Natural killer cell treated with Interleukin-12 subunit alpha and Interleukin-12 subunit beta and Interleukin-15 and Interleukin-18, amount 100 ng/mL, for 72 hours (primary cell): ENCODE data around the gene TMEM87A. TPM values are rescaled to one million over a fixed set of nuclear protein-coding genes. Genes with fewer than 3 reads are reported as not detected.

Experiments used
- ATAC-seq, 2 donors: fragments of 150-1000 bp; cut with Tn5 transposase in 1 of 2; sonication (Bioruptor Pico), chemical (Tn5 transposase) in 1 of 2; 2 replicates each; pipeline ENCODE4 v1.10.0; 2021
- DNase-seq: peaks from one replicate; pipeline ENCODE4 v3.0.0; 2022; ENCODE audit warnings: low spot score
- H3K27ac Mint-ChIP-seq, 2 donors: 1 replicate in 1 of 2; 2 replicates in 1 of 2; pipeline ENCODE4 v1.8.0; 2022; ENCODE audit warnings: mixed read lengths in 2 of 2, mild to moderate bottlenecking in 1 of 2, moderate library complexity in 1 of 2
- H3K27me3 Mint-ChIP-seq, 2 donors: 1 replicate in 1 of 2; 2 replicates in 1 of 2; pipeline ENCODE4 v1.8.0; 2022; ENCODE audit warnings: mixed read lengths in 2 of 2
- H3K36me3 Mint-ChIP-seq: one replicate; pipeline ENCODE4 v1.8.0; 2022; ENCODE audit warnings: mixed read lengths
- H3K4me1 Mint-ChIP-seq, 2 donors: 1 replicate in 1 of 2; 2 replicates in 1 of 2; pipeline ENCODE4 v1.8.0; 2022; ENCODE audit warnings: low read depth in 2 of 2, mixed read lengths in 2 of 2, mild to moderate bottlenecking in 1 of 2
- H3K4me3 Mint-ChIP-seq: one replicate; pipeline ENCODE4 v1.8.0; 2022; ENCODE audit warnings: mixed read lengths
- H3K9me3 Mint-ChIP-seq: 2 replicates; pipeline ENCODE4 v1.8.0; 2022; ENCODE audit warnings: mixed read lengths
- total RNA-seq, 2 donors: library from RNA; stranded (reverse); gene quantifications; one replicate each; pipeline ENCODE4 v1.2.3, GENCODE V29; 2022

TMEM87A gene
- total RNA-seq, 2 donors from 2014 or later = 53.0 to 59.4 TPM

- H3K36me3 Mint-ChIP-seq = no peaks in the 10 kb centered on the region
- DNase-seq (no peak), ATAC-seq (no peak)
- H3K27ac Mint-ChIP-seq = no peak overlapping the region
- H3K27me3 Mint-ChIP-seq = no peaks in the 10 kb centered on the region
- no peaks in the 10 kb centered on the region for H3K9me3 Mint-ChIP-seq
- H3K4me1 Mint-ChIP-seq = no peaks in the 10 kb centered on the region
- no peak overlapping the region for H3K4me3 Mint-ChIP-seq
Measured at GRCh38 chr15:42283671-42284070, 10.4 kb upstream of the TMEM87A start.

- Mint-ChIP-seq H3K4me1 (no peaks in the 10 kb centered on the region), H3K4me3 (no peak overlapping the region), H3K27me3 (no peaks in the 10 kb centered on the region), H3K36me3 (no peaks in the 10 kb centered on the region), H3K9me3 (no peaks in the 10 kb centered on the region), H3K27ac (no peak overlapping the region)
- no peak for DNase-seq
- no peak for ATAC-seq
Measured at GRCh38 chr15:42282926-42283325, 9.7 kb upstream of the TMEM87A start.

- H3K27me3 Mint-ChIP-seq = no peaks in the 10 kb centered on the region
- H3K36me3 Mint-ChIP-seq = no peaks in the 10 kb centered on the region
- no peaks in the 10 kb centered on the region for H3K4me1 Mint-ChIP-seq
- H3K4me3 Mint-ChIP-seq = no peak overlapping the region
- no peaks in the 10 kb centered on the region for H3K9me3 Mint-ChIP-seq
- H3K27ac Mint-ChIP-seq = no peak overlapping the region
- DNase-seq = no peak
- no peak for ATAC-seq
Measured at GRCh38 chr15:42282344-42282743, 9.1 kb upstream of the TMEM87A start.

GRCh38 chr15:42279234-42279723 lies 6.0 kb upstream of the TMEM87A start:
- ATAC-seq (peak; percentile 80 to 87), DNase-seq (no peak)
- no peaks in the 10 kb centered on the region for H3K27me3 Mint-ChIP-seq
- no peaks in the 10 kb centered on the region for H3K9me3 Mint-ChIP-seq
- no peak overlapping the region for H3K4me3 Mint-ChIP-seq
- peaks cover 11 to 16% of the 10 kb centered on the region in 2 donors for H3K4me1 Mint-ChIP-seq
- H3K36me3 Mint-ChIP-seq = no peaks in the 10 kb centered on the region
- peak overlapping the region in 1 of 2 donors; percentile 23 for H3K27ac Mint-ChIP-seq

GRCh38 chr15:42276762-42277161 lies 3.5 kb upstream of the TMEM87A start:
- H3K4me1 Mint-ChIP-seq = peaks cover 27 to 32% of the 10 kb centered on the region in 2 donors
- H3K27me3 Mint-ChIP-seq = no peaks in the 10 kb centered on the region
- no peak overlapping the region for H3K4me3 Mint-ChIP-seq
- H3K27ac Mint-ChIP-seq = peak overlapping the region in 1 of 2 donors; percentile 100
- H3K9me3 Mint-ChIP-seq = no peaks in the 10 kb centered on the region
- DNase-seq = no peak
- no peaks in the 10 kb centered on the region for H3K36me3 Mint-ChIP-seq
- ATAC-seq = no peak

- Mint-ChIP-seq H3K4me1 (peaks cover 32 to 37% of the 10 kb centered on the region in 2 donors), H3K4me3 (peak overlapping the region; percentile 99), H3K27ac (peak overlapping the region; percentile 97 to 100), H3K27me3 (no peaks in the 10 kb centered on the region), H3K9me3 (no peaks in the 10 kb centered on the region), H3K36me3 (no peaks in the 10 kb centered on the region)
- ATAC-seq (no peak), DNase-seq (no peak)
Measured at GRCh38 chr15:42275780-42276391, 2.7 kb upstream of the TMEM87A start.

- H3K9me3 Mint-ChIP-seq = no peaks in the 10 kb centered on the region
- H3K4me1 Mint-ChIP-seq = peaks cover 37 to 42% of the 10 kb centered on the region in 2 donors
- no peaks in the 10 kb centered on the region for H3K27me3 Mint-ChIP-seq
- peak overlapping the region; percentile 97 to 100 for H3K27ac Mint-ChIP-seq
- DNase-seq (no peak), ATAC-seq (no peak)
- no peaks in the 10 kb centered on the region for H3K36me3 Mint-ChIP-seq
- peak overlapping the region; percentile 99 for H3K4me3 Mint-ChIP-seq
Measured at GRCh38 chr15:42274702-42274989, 1.4 kb upstream of the TMEM87A start.

- Mint-ChIP-seq H3K36me3 (no peaks in the 10 kb centered on the region), H3K4me3 (peak overlapping the region; percentile 99), H3K27me3 (no peaks in the 10 kb centered on the region), H3K4me1 (peaks cover 37 to 42% of the 10 kb centered on the region in 2 donors), H3K27ac (peak overlapping the region; percentile 97 to 100), H3K9me3 (no peaks in the 10 kb centered on the region)
- peak; percentile 7 to 45 for ATAC-seq
- DNase-seq = peak; percentile 65
Measured at GRCh38 chr15:42273900-42274701, 868 bp upstream of the TMEM87A start.

- Mint-ChIP-seq H3K27ac (peak overlapping the region in 1 of 2 donors; percentile 26), H3K4me3 (peak overlapping the region; percentile 49), H3K4me1 (peaks cover 39 to 46% of the 10 kb centered on the region in 2 donors), H3K36me3 (peaks cover 6% of the 10 kb centered on the region), H3K27me3 (no peaks in the 10 kb centered on the region), H3K9me3 (no peaks in the 10 kb centered on the region)
- ATAC-seq = no peak
- no peak for DNase-seq
Measured at GRCh38 chr15:42270996-42271395, 2.2 kb downstream of the TMEM87A start.

GRCh38 chr15:42270551-42270950 lies 2.7 kb downstream of the TMEM87A start:
- ATAC-seq (no peak), DNase-seq (no peak)
- Mint-ChIP-seq H3K36me3 (peaks cover 11% of the 10 kb centered on the region), H3K4me1 (peaks cover 39 to 45% of the 10 kb centered on the region in 2 donors), H3K27me3 (no peaks in the 10 kb centered on the region), H3K27ac (no peak overlapping the region), H3K4me3 (no peak overlapping the region), H3K9me3 (no peaks in the 10 kb centered on the region)

- Mint-ChIP-seq H3K9me3 (no peaks in the 10 kb centered on the region), H3K4me3 (no peak overlapping the region), H3K27me3 (no peaks in the 10 kb centered on the region), H3K27ac (no peak overlapping the region), H3K36me3 (peaks cover 36% of the 10 kb centered on the region), H3K4me1 (peaks cover 25% of the 10 kb centered on the region in 2 donors)
- no peak for ATAC-seq
- no peak for DNase-seq
Measured at GRCh38 chr15:42267286-42267685, 5.9 kb downstream of the TMEM87A start.

- ATAC-seq = no peak
- H3K36me3 Mint-ChIP-seq = peaks cover 41% of the 10 kb centered on the region
- H3K4me3 Mint-ChIP-seq = no peak overlapping the region
- H3K4me1 Mint-ChIP-seq = peaks cover 10 to 19% of the 10 kb centered on the region in 2 donors
- H3K27ac Mint-ChIP-seq = no peak overlapping the region
- no peak for DNase-seq
- no peaks in the 10 kb centered on the region for H3K27me3 Mint-ChIP-seq
- H3K9me3 Mint-ChIP-seq = no peaks in the 10 kb centered on the region
Measured at GRCh38 chr15:42264795-42265194, 8.4 kb downstream of the TMEM87A start.

- peaks cover 34% of the 10 kb centered on the region for H3K36me3 Mint-ChIP-seq
Measured at GRCh38 chr15:42253300-42253699, 19.9 kb downstream of the TMEM87A start.

GRCh38 chr15:42240823-42241222 lies 32.4 kb downstream of the TMEM87A start:
- Mint-ChIP-seq H3K9me3 (no peaks in the 10 kb centered on the region), H3K4me1 (peaks cover 0 to 9% of the 10 kb centered on the region in 2 donors), H3K27me3 (no peaks in the 10 kb centered on the region), H3K36me3 (peaks cover 16% of the 10 kb centered on the region), H3K4me3 (no peak overlapping the region), H3K27ac (no peak overlapping the region)
- ATAC-seq (no peak), DNase-seq (no peak)

More at GRCh38 chr15:42253300-42253699, 19.9 kb downstream of the TMEM87A start:
- H3K27ac Mint-ChIP-seq = no peak overlapping the region
- H3K9me3 Mint-ChIP-seq = peaks cover 4% of the 10 kb centered on the region
- no peaks in the 10 kb centered on the region for H3K27me3 Mint-ChIP-seq
- peaks cover 4 to 5% of the 10 kb centered on the region in 2 donors for H3K4me1 Mint-ChIP-seq
- DNase-seq (no peak), ATAC-seq (no peak)
- no peak overlapping the region for H3K4me3 Mint-ChIP-seq
